SK-N-SH treated with all-trans-retinoic acid at 6 μM for 48 hours (cell line): ENCODE data around the gene PCID2.

ENCODE experiments used
- GLIS3 ChIP-seq: fragments of 250-450 bp; sonication (Bioruptor Pico); IDR thresholded peaks from 2 replicates; pipeline ENCODE4 v1.5.0; 2020; ENCODE audit warnings: mild to moderate bottlenecking, moderate library complexity
- PATZ1 ChIP-seq: fragments of 250-450 bp; sonication (Bioruptor Pico); IDR thresholded peaks from 2 replicates; pipeline ENCODE4 v1.8.0; 2020; ENCODE audit warnings: mild to moderate bottlenecking, moderate library complexity, borderline replicate concordance

DNA sequence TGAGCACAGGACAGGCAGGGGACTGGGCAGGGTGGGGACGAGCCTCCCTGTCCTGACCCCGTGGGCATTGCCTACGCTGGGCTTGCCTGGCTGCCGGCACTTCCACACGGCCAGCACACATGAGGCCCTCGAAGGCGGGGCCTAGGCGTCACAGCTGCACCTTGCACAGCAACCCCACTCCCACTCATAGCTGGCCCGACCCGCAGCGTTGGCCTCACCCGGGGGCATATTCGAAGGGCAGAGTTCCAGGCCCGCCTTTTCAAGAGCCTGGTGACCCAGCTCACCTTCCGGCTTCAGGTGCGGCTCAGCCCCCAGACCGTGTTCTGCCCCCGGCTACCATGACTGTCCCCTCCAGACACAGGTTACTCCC lies 66.9 kb downstream of the PCID2 start:
- TF ChIP-seq GLIS3 (CRISPR knock-in tag) (no peak), PATZ1 (CRISPR knock-in tag) (no peak)
